GM23338 (cell line): ENCODE results near the gene MAP6D1. TPM values are rescaled to one million over a fixed set of nuclear protein-coding genes. Genes with fewer than 3 reads are reported as not detected.

Experiments used
- ATAC-seq: fragments of 200-7000 bp; cut with Tn5 transposase; 3 replicates; pipeline ENCODE4 v1.9.1; 2020
- DNase-seq: peaks from one replicate; pipeline ENCODE4 v3.0.0-alpha.2; 2015; ENCODE audit warnings: low spot score
- H2AFZ ChIP-seq: fragments of 200-600 bp; sonication (generic); 2 replicates; pipeline ENCODE4 v1.8.0; 2016; ENCODE audit warnings: antibody characterized with exemption, mild to moderate bottlenecking, moderate library complexity
- H3F3A ChIP-seq: fragments of 200-600 bp; sonication (generic); replicated peaks from 2 replicates; pipeline ENCODE4 v1.8.0; 2017; ENCODE audit warnings: antibody characterized with exemption, mixed run types, low read depth
- H3K27ac ChIP-seq: fragments of 200-600 bp; sonication (generic); 2 replicates; pipeline ENCODE4 v1.6.1; 2016; ENCODE audit warnings: low read depth
- H3K27me3 ChIP-seq: fragments of 200-600 bp; sonication (generic); 2 replicates; pipeline ENCODE4 v1.8.0; 2016; ENCODE audit warnings: mild to moderate bottlenecking, mixed run types, moderate library complexity; ENCODE audit not compliant: insufficient read depth
- H3K36me3 ChIP-seq: fragments of 200-600 bp; sonication (generic); 2 replicates; pipeline ENCODE4 v1.8.0; 2016; ENCODE audit warnings: mild to moderate bottlenecking; ENCODE audit not compliant: insufficient read depth
- H3K4me1 ChIP-seq: fragments of 200-600 bp; sonication (generic); 2 replicates; pipeline ENCODE4 v1.8.0; 2016; ENCODE audit warnings: mild to moderate bottlenecking, moderate library complexity; ENCODE audit not compliant: insufficient read depth
- H3K4me2 ChIP-seq: fragments of 200-600 bp; sonication (generic); 2 replicates; pipeline ENCODE4 v1.7.1; 2017; ENCODE audit warnings: mixed run types
- H3K4me3 ChIP-seq: fragments of 200-600 bp; sonication (generic); 2 replicates; pipeline ENCODE4 v1.6.1; 2016; ENCODE audit warnings: mixed run types
- H3K79me2 ChIP-seq: fragments of 200-600 bp; sonication (generic); replicated peaks from 2 replicates; pipeline ENCODE4 v1.8.0; 2017; ENCODE audit warnings: mild to moderate bottlenecking; ENCODE audit not compliant: insufficient read depth
- H3K9me2 ChIP-seq: fragments of 200-600 bp; sonication (generic); 2 replicates; pipeline ENCODE4 v1.8.0; 2017; ENCODE audit not compliant: insufficient read depth
- H4K20me1 ChIP-seq: fragments of 200-600 bp; sonication (generic); replicated peaks from 2 replicates; pipeline ENCODE4 v1.8.0; 2017; ENCODE audit warnings: mild to moderate bottlenecking; ENCODE audit not compliant: insufficient read depth
- H3K27ac Mint-ChIP-seq: 2 replicates; pipeline ENCODE4 v1.8.0; 2020; ENCODE audit warnings: inconsistent platforms, mild to moderate bottlenecking, moderate library complexity, mixed read lengths
- H3K27me3 Mint-ChIP-seq: 3 replicates; pipeline ENCODE4 v1.8.0; 2022; ENCODE audit warnings: low read depth, mild to moderate bottlenecking, moderate library complexity, mixed read lengths, inconsistent platforms; ENCODE audit not compliant: insufficient read depth, poor library complexity
- H3K36me3 Mint-ChIP-seq: 3 replicates; pipeline ENCODE4 v1.8.0; 2021; ENCODE audit warnings: low read depth, mild to moderate bottlenecking, inconsistent platforms, moderate library complexity, mixed read lengths
- H3K4me1 Mint-ChIP-seq: 3 replicates; pipeline ENCODE4 v1.8.0; 2020; ENCODE audit warnings: mild to moderate bottlenecking, inconsistent platforms, mixed read lengths
- H3K4me3 Mint-ChIP-seq: 3 replicates; pipeline ENCODE4 v1.8.0; 2021; ENCODE audit warnings: moderate library complexity, mild to moderate bottlenecking, inconsistent platforms, mixed read lengths
- H3K9me3 Mint-ChIP-seq: 3 replicates; pipeline ENCODE4 v1.8.0; 2020; ENCODE audit warnings: moderate library complexity, mild to moderate bottlenecking, inconsistent platforms, mixed read lengths
- CREB1 ChIP-seq: fragments of 250-450 bp; sonication (Bioruptor Pico); IDR thresholded peaks from 2 replicates; pipeline ENCODE4 v1.5.0; 2020; ENCODE audit warnings: low read depth, mild to moderate bottlenecking, moderate library complexity
- CTCF ChIP-seq, 2 experiments: fragments of 200-600 bp in 1 of 2; sonication (generic) in 1 of 2; conservative IDR thresholded peaks; 2 replicates each; pipeline versions ENCODE4 v1.5.1 to v1.6.1; 2016 to 2017; ENCODE audit warnings: antibody characterized with exemption in 2 of 2, low read depth in 2 of 2, mild to moderate bottlenecking in 2 of 2, moderate library complexity in 1 of 2
- ETS1 ChIP-seq: IDR thresholded peaks from 2 replicates; pipeline ENCODE4 v1.6.1; 2016; ENCODE audit warnings: antibody characterized with exemption
- EZH2 ChIP-seq: fragments of 200-600 bp; sonication (generic); IDR thresholded peaks from one replicate; pipeline ENCODE4 v1.8.0; 2017; ENCODE audit warnings: antibody characterized with exemption, mild to moderate bottlenecking, low read depth; ENCODE audit not compliant: unreplicated experiment
- EZH2phosphoT487 ChIP-seq: fragments of 200-600 bp; sonication (generic); IDR thresholded peaks from one replicate; pipeline ENCODE4 v1.8.1; 2018; ENCODE audit warnings: antibody characterized with exemption; ENCODE audit not compliant: unreplicated experiment
- JUNB ChIP-seq: IDR thresholded peaks from one replicate; pipeline ENCODE4 v1.6.1; 2016; ENCODE audit warnings: antibody characterized with exemption; ENCODE audit not compliant: unreplicated experiment
- NANOG ChIP-seq: IDR thresholded peaks from 2 replicates; pipeline ENCODE4 v1.6.1; 2016; ENCODE audit warnings: antibody characterized with exemption, borderline replicate concordance
- POLR2AphosphoS5 ChIP-seq: IDR thresholded peaks from 2 replicates; pipeline ENCODE4 v1.6.1; 2016; ENCODE audit warnings: antibody characterized with exemption, low read depth
- REST ChIP-seq: IDR thresholded peaks from one replicate; pipeline ENCODE4 v1.6.1; 2018; ENCODE audit warnings: antibody characterized with exemption; ENCODE audit not compliant: unreplicated experiment
- STAT1 ChIP-seq: IDR thresholded peaks from one replicate; pipeline ENCODE4 v1.6.1; 2016; ENCODE audit warnings: antibody characterized with exemption; ENCODE audit not compliant: unreplicated experiment
- ZNF114 ChIP-seq: fragments of 250-450 bp; sonication (Bioruptor Pico); IDR thresholded peaks from 2 replicates; pipeline ENCODE4 v1.5.0; 2020; ENCODE audit warnings: mild to moderate bottlenecking, moderate library complexity
- ZNF331 ChIP-seq: fragments of 250-450 bp; sonication (Bioruptor Pico); IDR thresholded peaks from 2 replicates; pipeline ENCODE4 v1.5.0; 2020; ENCODE audit warnings: low read depth, mild to moderate bottlenecking, moderate library complexity
- ZNF462 ChIP-seq: fragments of 250-450 bp; sonication (Bioruptor Pico); IDR thresholded peaks from 2 replicates; pipeline ENCODE4 v1.5.0; 2020; ENCODE audit warnings: mild to moderate bottlenecking, moderate library complexity
- polyA plus RNA-seq: library from polyadenylated mRNA; unstranded; fragments of >200 nt; fragmentation: Nextera tagmentation; extraction: Ambion mirVana; gene quantifications from 2 replicates; pipeline ENCODE4 v1.2.1, GENCODE V29; 2016
- total RNA-seq: library from RNA; depleted of rRNA; stranded (reverse); fragments of >200 nt; shearing (Covaris generic); gene quantifications from 2 replicates; pipeline ENCODE4 v1.2.3, GENCODE V29; 2014

MAP6D1 gene
- total and polyA plus RNA-seq, 2 experiments from 2014 or later, result 2.6 to 8.2 TPM

- Histone ChIP-seq H3K9me2 (no peaks in the 10 kb centered on the region), H3K79me2 (0 out of 2 replicates have a peak, but pooled peaks cover 9% of the 10 kb centered on the region), H2AFZ (no peak overlapping the region), H3K27ac (no peak overlapping the region), H3K27me3 (no peaks in the 10 kb centered on the region), H4K20me1 (peaks cover 9% of the 10 kb centered on the region), H3F3A (peaks cover 3% of the 10 kb centered on the region; the same call in 1 of the 2 replicates), H3K4me2 (no peak overlapping the region), H3K4me1 (no peaks in the 10 kb centered on the region), H3K36me3 (peaks cover 57% of the 10 kb centered on the region), H3K4me3 (no peak overlapping the region)
- TF ChIP-seq ZNF462 (CRISPR knock-in tag) (no peak), ETS1 (no peak), JUNB (no peak), CTCF (conservative IDR thresholded peaks at IDR 0.05; ENCODE audit: low read depth in 2 of 2) (no peak), ZNF331 (CRISPR knock-in tag) (no peak), STAT1 (no peak), REST (no peak), EZH2 (no peak), POLR2AphosphoS5 (no peak), EZH2phosphoT487 (no peak), ZNF114 (no peak), CREB1 (CRISPR knock-in tag) (no peak), NANOG (no peak)
- Mint-ChIP-seq H3K4me3 (no peak overlapping the region), H3K4me1 (no peaks in the 10 kb centered on the region), H3K9me3 (no peaks in the 10 kb centered on the region), H3K27ac (no peak overlapping the region), H3K36me3 (peaks cover 91% of the 10 kb centered on the region), H3K27me3 (no peaks in the 10 kb centered on the region)
- DNase-seq, result no peak
- ATAC-seq, result no peak
These were observed 44.1 kb downstream of the MAP6D1 start for GRCh38 chr3:183781246-183781645.
